ENCODE measurements around the gene C7orf57. TPM values are rescaled to one million over a fixed set of nuclear protein-coding genes. Genes with fewer than 3 reads are reported as not detected.

Gene C7orf57
- total and polyA plus RNA-seq, 12 donors, result 0.24 TPM; not detected in 11

- Histone ChIP-seq H3K36me3 (no peaks in the 10 kb centered on the region), H3K27ac (no peak overlapping the region), H3K27me3 (no peaks in the 10 kb centered on the region), H3K9me3 (peaks cover 0 to 21% (median 0%) of the 10 kb centered on the region in 11 donors), H3K4me3 (no peak overlapping the region), H3K4me1 (no peaks in the 10 kb centered on the region)
- intact Hi-C loops (cut with DNase I), result no loop called here
- TF ChIP-seq CTCF (IDR thresholded peaks at IDR 0.05), result no peak
- DNase-seq, result no peak
- no peak for ATAC-seq
- 89 to 92% methylated on average over 4 of the region's 4 CpGs for WGBS, 2 donors
These were observed 17.7 kb upstream of the C7orf57 start for GRCh38 chr7:48017674-48018073.

- H3K4me1 ChIP-seq, result no peaks in the 10 kb centered on the region
- no peaks in the 10 kb centered on the region for H3K36me3 ChIP-seq
- H3K27me3 ChIP-seq, result peaks cover 0 to 27% (median 6%) of the 10 kb centered on the region in 7 donors
- no peak overlapping the region for H3K27ac ChIP-seq
- intact Hi-C loops (cut with DNase I), result no loop called here
- peaks cover 0 to 35% (median 9%) of the 10 kb centered on the region in 11 donors for H3K9me3 ChIP-seq
- no peak overlapping the region for H3K4me3 ChIP-seq
- ATAC-seq (no peak), DNase-seq (no peak)
- no peak for TF ChIP-seq CTCF (IDR thresholded peaks at IDR 0.05)
- WGBS, 2 donors, result 75 to 77% methylated on average over 5 of the region's 5 CpGs
These were observed 9.7 kb upstream of the C7orf57 start for GRCh38 chr7:48025624-48026023.

GRCh38 chr7:48028938-48029337 lies 6.4 kb upstream of the C7orf57 start, which contains the start of gene SUN3:
SUN3 (minus strand) TSS chr7:48029107; CDS start chr7:48028938, 169 bp downstream.
- intact Hi-C loops (cut with DNase I), result no loop called here
- Histone ChIP-seq H3K4me3 (no peak within 1 kb of the TSS), H3K9me3 (peaks cover 0 to 10% (median 0%) of the 10 kb centered on the region in 11 donors), H3K27me3 (peaks cover 0 to 57% (median 10%) of the 10 kb centered on the region in 7 donors), H3K27ac (no peak within 1 kb of the TSS), H3K4me1 (no peaks in the 10 kb centered on the region), H3K36me3 (no peaks in the 10 kb centered on the region)
- no peak for TF ChIP-seq CTCF (IDR thresholded peaks at IDR 0.05)
- ATAC-seq (no peak), DNase-seq (no peak)
- 89 to 90% methylated on average over 6 of the region's 6 CpGs for WGBS, 2 donors

GRCh38 chr7:48031111-48031510 lies 4.2 kb upstream of the C7orf57 start:
- Histone ChIP-seq H3K36me3 (no peaks in the 10 kb centered on the region), H3K9me3 (no peaks in the 10 kb centered on the region), H3K4me1 (peaks cover under 1 to 14% (median 12%) of the 10 kb centered on the region in 9 donors), H3K4me3 (no peak overlapping the region), H3K27me3 (peaks cover 0 to 71% (median 15%) of the 10 kb centered on the region in 7 donors), H3K27ac (no peak overlapping the region)
- ATAC-seq (no peak), DNase-seq (no peak)
- intact Hi-C loops (cut with DNase I), result loop anchor here in 2 of 10 donors (10.0 kb wide), 2 partner anchors 64 to 74 kb away; no protein-coding TSS in a partner anchor
- no peak for TF ChIP-seq CTCF (IDR thresholded peaks at IDR 0.05)
- 74 to 80% methylated on average over 2 of the region's 2 CpGs for WGBS, 2 donors

All from heart right ventricle (tissue), 16 donors.